Ishikawa (cell line): ENCODE data around the gene PACS1.

ENCODE experiments used
- CEBPB ChIP-seq: IDR thresholded peaks from 2 replicates; pipeline ENCODE4 v1.6.1; 2012
- CREB1 ChIP-seq: IDR thresholded peaks from 2 replicates; pipeline ENCODE4 v1.6.1; 2012; ENCODE audit warnings: low read depth
- EGR1 ChIP-seq: IDR thresholded peaks from 2 replicates; pipeline ENCODE4 v1.6.1; 2012
- EP300 ChIP-seq: IDR thresholded peaks from 2 replicates; pipeline ENCODE4 v1.6.1; 2012; ENCODE audit warnings: borderline replicate concordance
- MAX ChIP-seq: IDR thresholded peaks from 2 replicates; pipeline ENCODE4 v1.6.1; 2012
- NFIC ChIP-seq: IDR thresholded peaks from 2 replicates; pipeline ENCODE4 v1.6.1; 2012
- RAD21 ChIP-seq: IDR thresholded peaks from 2 replicates; pipeline ENCODE4 v1.6.1; 2012; ENCODE audit warnings: low read depth
- REST ChIP-seq: IDR thresholded peaks from 2 replicates; pipeline ENCODE4 v1.6.1; 2012; ENCODE audit warnings: low read depth, mild to moderate bottlenecking
- YY1 ChIP-seq: IDR thresholded peaks from 2 replicates; pipeline ENCODE4 v1.6.1; 2012; ENCODE audit warnings: low read depth
- TF ChIP-seq, protein P1 (sequence below): IDR thresholded peaks from 2 replicates; pipeline ENCODE4 v1.6.1; 2012

GRCh38 chr11:66216911-66217310 is 146.8 kb downstream of the PACS1 start:
- TF ChIP-seq MAX (no peak), EP300 (no peak), CREB1 (no peak), CEBPB (no peak), YY1 (no peak), REST (no peak), NFIC (no peak), EGR1 (no peak), RAD21 (no peak)
- TF ChIP-seq, protein P1, sequence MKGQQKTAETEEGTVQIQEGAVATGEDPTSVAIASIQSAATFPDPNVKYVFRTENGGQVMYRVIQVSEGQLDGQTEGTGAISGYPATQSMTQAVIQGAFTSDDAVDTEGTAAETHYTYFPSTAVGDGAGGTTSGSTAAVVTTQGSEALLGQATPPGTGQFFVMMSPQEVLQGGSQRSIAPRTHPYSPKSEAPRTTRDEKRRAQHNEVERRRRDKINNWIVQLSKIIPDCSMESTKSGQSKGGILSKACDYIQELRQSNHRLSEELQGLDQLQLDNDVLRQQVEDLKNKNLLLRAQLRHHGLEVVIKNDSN = no peak
